Activated CD8-positive, alpha-beta memory T cell treated with anti-CD3 and anti-CD28 coated beads for 4 hours (primary cell): Measurements from ENCODE around the gene NSD1.

ENCODE experiments used
- DNase-seq, 2 donors: peaks; one replicate each; pipeline ENCODE4 v3.0.0-alpha.2; 2020; ENCODE audit warnings: low read depth in 2 of 2

The NSD1 gene

DNA sequence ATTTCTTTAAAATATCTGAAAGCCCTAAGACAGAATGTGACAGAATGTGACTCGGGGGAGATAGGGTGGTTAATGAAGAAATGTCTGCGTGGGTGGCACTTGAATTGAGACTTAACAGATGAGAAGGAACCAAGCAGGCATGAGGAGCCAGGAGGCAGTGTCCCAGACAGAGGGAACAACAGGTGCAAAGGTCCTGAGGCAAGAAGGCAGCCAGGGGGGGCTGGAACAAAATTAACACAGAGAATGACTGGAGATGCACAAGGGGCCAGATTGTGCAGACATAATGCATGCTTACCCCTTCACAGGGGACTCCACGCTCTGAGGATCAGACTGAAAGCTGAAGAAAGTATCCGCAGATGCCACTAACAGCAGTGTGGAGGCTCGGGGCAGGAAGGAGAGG, 216.2 kb downstream of the NSD1 start:
- no peak for DNase-seq
